NB4 (cell line): ENCODE measurements around the gene GALK2.

Source experiments
- DNase-seq: peaks from one replicate; pipeline ENCODE4 v3.0.0; 2010; ENCODE audit warnings: low read depth
- H3K4me3 ChIP-seq: one replicate; pipeline ENCODE4 v1.5.1; 2011; ENCODE audit warnings: mild to moderate bottlenecking, low read depth, low read length, moderate library complexity
- MYC ChIP-seq: IDR thresholded peaks from 2 replicates; pipeline ENCODE4 v1.6.1; 2011; ENCODE audit warnings: low read depth, low read length
- POLR2A ChIP-seq: IDR thresholded peaks from 2 replicates; pipeline ENCODE4 v1.6.1; 2011; ENCODE audit warnings: mild to moderate bottlenecking; ENCODE audit not compliant: insufficient read length; ENCODE audit errors: extremely low read depth
- TF ChIP-seq, protein P1 (sequence below): IDR thresholded peaks from one replicate; pipeline ENCODE4 v1.5.1; 2012; ENCODE audit warnings: low read depth, low read length
- TF ChIP-seq, protein P2 (sequence below): IDR thresholded peaks from 2 replicates; pipeline ENCODE4 v1.6.1; 2011; ENCODE audit warnings: low read depth, low read length

The GALK2 gene

DNA sequence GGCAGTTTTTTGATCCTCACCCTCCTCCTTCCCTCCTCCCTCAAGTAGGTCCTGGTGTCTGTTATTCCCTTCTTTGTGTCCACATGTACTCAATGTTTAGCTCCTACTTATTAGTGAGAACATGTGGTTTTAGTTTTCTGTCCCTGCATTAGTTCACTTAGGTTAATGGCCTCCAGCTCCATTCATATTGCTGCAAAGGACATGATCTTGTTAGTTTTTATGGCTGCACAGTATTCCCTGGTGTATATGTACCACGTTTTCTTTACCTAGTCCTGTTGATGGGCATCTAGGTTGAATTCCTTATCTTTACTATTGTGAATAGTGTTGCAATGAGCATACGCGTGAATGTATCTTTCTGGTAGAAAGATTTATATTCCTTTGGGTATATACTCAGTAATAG, 191.3 kb downstream of the GALK2 start:
- no peak overlapping the region for H3K4me3 ChIP-seq
- no peak for DNase-seq
- TF ChIP-seq, protein P1, sequence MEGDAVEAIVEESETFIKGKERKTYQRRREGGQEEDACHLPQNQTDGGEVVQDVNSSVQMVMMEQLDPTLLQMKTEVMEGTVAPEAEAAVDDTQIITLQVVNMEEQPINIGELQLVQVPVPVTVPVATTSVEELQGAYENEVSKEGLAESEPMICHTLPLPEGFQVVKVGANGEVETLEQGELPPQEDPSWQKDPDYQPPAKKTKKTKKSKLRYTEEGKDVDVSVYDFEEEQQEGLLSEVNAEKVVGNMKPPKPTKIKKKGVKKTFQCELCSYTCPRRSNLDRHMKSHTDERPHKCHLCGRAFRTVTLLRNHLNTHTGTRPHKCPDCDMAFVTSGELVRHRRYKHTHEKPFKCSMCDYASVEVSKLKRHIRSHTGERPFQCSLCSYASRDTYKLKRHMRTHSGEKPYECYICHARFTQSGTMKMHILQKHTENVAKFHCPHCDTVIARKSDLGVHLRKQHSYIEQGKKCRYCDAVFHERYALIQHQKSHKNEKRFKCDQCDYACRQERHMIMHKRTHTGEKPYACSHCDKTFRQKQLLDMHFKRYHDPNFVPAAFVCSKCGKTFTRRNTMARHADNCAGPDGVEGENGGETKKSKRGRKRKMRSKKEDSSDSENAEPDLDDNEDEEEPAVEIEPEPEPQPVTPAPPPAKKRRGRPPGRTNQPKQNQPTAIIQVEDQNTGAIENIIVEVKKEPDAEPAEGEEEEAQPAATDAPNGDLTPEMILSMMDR, result no peak
- TF ChIP-seq, protein P2, sequence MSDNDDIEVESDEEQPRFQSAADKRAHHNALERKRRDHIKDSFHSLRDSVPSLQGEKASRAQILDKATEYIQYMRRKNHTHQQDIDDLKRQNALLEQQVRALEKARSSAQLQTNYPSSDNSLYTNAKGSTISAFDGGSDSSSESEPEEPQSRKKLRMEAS, result no peak

DNA sequence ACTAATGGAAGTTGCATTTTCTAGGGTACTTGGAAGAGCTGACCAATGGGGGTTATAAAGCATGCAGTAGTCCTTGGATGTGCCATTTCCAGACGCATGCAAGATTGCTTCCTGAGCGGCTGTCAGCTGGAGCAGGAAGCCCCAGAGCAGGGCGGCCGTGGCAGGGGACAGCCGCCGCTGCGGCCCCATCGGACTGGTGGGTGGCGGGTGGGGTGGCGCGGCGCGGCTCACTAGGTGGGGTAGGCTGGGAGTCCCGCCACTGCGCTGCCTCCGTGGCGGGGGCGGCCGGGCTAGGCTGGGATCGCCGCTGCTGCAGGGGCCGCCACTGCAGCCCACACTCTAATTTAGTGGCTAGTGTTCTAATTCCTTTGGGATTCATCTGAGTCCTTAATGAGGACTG, 196.4 kb downstream of the GALK2 start:
- no peak overlapping the region for H3K4me3 ChIP-seq
- DNase-seq, result no peak
- TF ChIP-seq, protein P1, result no peak
- TF ChIP-seq MYC, result no peak
- no peak for TF ChIP-seq POLR2A
- TF ChIP-seq, protein P2, result no peak

DNA sequence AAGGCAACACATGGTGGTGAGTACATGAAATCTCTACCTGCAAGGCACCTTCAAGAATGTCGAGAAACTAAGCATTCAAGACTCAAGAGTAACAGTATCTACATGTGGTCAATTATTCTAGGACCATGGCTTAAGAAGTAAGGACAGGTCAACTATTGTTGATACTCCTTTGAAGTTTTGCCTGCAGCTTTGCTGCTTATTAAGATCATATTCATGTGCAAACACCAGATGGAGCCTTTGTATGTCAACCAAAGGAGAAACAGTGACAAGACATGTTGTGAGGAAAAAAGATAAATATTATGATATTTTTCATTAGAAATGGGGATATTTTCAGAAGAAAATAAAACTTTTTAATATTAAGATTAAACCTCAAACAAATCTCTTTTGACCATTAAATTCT, 200.7 kb downstream of the GALK2 start:
- TF ChIP-seq, protein P1, result peak; percentile 19
- TF ChIP-seq MYC (no peak), POLR2A (no peak)
- no peak overlapping the region for H3K4me3 ChIP-seq
- DNase-seq, result peak; percentile 42

DNA sequence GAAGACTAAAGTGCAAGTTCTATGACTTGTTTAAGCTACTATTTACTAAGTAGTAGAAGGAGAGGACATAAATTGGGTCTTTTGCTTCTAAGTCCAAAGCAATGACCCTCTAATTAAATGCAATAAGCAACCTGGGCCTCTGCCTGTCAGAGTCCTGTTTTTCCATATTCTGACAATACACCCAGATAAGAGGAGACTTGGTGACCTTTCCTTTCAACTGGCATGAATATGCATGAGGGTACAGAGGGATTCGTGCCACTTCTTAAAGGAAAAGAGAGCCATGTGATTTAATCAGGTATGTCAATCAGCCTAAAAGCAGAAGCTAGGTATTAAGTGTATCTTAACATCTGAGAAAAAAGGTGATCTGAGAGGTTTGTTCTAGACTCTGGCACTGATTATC, 202.3 kb downstream of the GALK2 start:
- H3K4me3 ChIP-seq, result no peak overlapping the region
- TF ChIP-seq, protein P2, result no peak
- TF ChIP-seq, protein P1, result no peak
- no peak for TF ChIP-seq POLR2A
- no peak for TF ChIP-seq MYC
- DNase-seq, result no peak

DNA sequence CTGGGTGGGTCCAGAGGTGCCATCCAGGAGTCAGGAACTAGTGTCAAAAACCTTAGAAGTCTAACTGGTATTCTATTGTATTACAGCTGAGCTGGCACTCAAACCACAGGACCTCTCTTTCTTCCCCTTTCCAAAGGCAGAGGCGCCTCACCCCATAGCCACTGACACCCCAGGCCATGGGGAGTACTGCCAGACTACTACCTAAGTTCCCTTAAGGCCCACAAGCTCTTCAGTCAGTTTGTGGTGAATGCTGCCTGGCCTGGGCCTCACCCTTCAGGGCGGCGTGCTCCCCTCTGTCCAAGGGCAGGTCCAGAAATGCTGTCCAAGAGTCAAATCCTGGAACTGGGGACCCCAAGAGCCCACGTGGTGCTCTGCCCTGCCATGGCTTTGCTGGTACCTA, 209.9 kb downstream of the GALK2 start:
- no peak overlapping the region for H3K4me3 ChIP-seq
- TF ChIP-seq, protein P1, result no peak
- TF ChIP-seq, protein P2, result no peak
- TF ChIP-seq MYC, result no peak
- TF ChIP-seq POLR2A, result no peak
- peak; percentile 54 for DNase-seq

DNA sequence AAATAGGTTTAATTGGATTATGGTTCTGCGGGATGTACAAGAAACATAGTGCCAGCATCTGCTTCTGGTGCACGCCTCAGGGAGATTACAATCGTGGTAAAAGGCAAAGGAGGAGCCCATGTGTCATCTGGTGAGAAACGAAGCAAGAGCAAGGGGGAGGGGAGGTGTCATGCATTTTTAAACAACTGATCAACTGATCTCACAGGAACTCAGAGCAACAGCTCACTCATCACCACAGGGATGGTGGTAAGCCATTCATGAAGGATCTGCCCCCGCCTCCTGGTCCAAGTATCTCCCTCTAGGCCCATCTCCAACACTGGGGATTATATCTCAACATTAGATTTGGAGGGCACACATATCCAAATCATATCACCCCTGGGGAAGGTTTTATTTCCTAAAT, 210.9 kb downstream of the GALK2 start:
- TF ChIP-seq, protein P2, result no peak
- TF ChIP-seq POLR2A, result no peak
- TF ChIP-seq, protein P1, result no peak
- no peak for TF ChIP-seq MYC
- no peak overlapping the region for H3K4me3 ChIP-seq
- no peak for DNase-seq
